ENCODE data around the gene ZNF428. TPM values are rescaled to one million over a fixed set of nuclear protein-coding genes. Genes with fewer than 3 reads are reported as not detected.
"Not testable (repeated sequence)": the region's sequence is repeated elsewhere in the genome, so short reads cannot be mapped to it uniquely, and the experiment has no call there.

ZNF428 gene
- total RNA-seq, 2 experiments from 2014 or later = 9.0 to 10.1 TPM

DNA sequence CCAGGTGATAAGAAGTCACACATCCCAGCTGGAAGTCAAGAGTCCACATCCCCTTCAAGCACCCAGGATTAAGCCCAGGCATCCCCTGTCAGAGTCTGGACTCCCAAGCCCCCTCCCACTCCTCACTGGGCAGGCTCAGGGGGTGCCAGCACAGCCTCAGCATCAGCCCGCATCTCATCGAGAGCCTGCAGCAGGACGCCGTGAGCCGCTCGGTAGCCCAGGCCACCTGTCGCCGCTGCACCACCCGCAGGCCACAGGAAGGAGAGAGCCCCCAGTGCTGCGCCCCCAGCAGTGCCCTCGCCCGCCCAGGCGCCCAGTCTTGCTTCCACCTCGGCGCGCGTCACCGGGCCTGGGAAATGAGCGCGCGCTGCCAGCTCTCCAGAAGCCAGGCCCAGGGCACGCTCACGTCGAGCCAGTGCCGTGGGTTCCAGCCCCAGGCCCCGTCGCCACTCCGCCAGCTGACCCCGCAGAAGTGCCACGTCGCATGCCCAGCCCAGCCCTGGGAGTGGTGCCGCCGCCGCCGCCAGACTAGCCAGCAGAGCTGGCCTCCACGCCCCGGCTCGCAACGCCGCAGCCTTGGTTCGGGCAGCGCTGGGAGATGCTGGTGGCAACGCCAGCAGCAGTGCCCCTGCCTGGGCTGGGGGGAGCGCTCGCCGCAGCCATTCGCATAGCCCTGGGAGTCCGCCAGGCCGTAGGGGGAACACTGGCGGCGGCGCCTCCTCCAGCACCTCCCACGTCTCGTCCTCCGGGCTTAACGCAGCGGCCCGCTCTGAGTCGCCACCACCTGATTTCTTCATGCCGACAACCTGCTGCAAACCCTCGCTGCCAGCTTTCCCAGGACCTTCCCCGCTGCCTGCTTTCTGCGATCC is 27.3 kb downstream of the ZNF428 start:
- peaks cover 14% of the 10 kb centered on the region for H3K4me1 Mint-ChIP-seq
- peaks cover 26% of the 10 kb centered on the region for H3K36me3 Mint-ChIP-seq (ENCODE audit: low read depth)
- H3K27ac Mint-ChIP-seq = no peak overlapping the region
- DNase-seq (no peak), ATAC-seq (no peak)
- ChIA-PET POLR2A (no interaction called here), CTCF (interaction anchor here (0.7 to 1.2 kb wide), 2 partner anchors 60 to 1409 kb away, joined by 3 read pairs; no protein-coding TSS in a partner anchor)
- intact Hi-C loops (cut with DNase I, micrococcal nuclease) = no loop called here
- H3K4me3 Mint-ChIP-seq = no peak overlapping the region
- H3K9me3 Mint-ChIP-seq (ENCODE audit: low read depth) = no peaks in the 10 kb centered on the region
- no peaks in the 10 kb centered on the region for H3K27me3 Mint-ChIP-seq

DNA sequence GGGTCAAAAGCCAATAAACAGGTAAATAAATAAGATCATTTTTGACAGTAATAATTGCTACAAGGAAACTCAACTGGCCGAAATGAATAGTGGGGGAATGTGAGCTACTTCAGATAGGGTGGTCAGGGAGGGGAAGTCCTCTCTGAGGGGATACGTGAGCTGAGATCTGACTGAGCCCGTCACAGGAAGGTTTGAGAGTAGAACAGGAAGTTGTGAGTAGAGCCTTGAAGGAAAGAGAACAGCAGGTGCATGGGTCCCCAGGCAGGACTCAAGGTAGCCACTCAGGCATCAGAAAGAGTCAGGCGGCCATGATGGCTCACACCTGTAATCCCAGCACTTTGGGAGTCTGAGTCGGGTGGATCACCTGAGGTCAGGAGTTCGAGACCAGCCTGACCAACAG is 29.8 kb downstream of the ZNF428 start:
- intact Hi-C loops (cut with DNase I, micrococcal nuclease) = no loop called here
- Mint-ChIP-seq H3K4me1 (peaks cover 11% of the 10 kb centered on the region), H3K36me3 (ENCODE audit: low read depth) (peaks cover 28% of the 10 kb centered on the region), H3K27ac (peak overlapping the region; percentile 14), H3K4me3 (no peak overlapping the region), H3K27me3 (no peaks in the 10 kb centered on the region), H3K9me3 (ENCODE audit: low read depth) (no peaks in the 10 kb centered on the region)
- CTCF ChIA-PET = interaction anchor here (0.9 to 1.1 kb wide), 2 partner anchors 69 to 142 kb away, joined by 3 to 4 read pairs; no protein-coding TSS in a partner anchor
- ATAC-seq = no peak
- DNase-seq = no peak
- POLR2A ChIA-PET = interaction anchor here (0.6 to 1.2 kb wide), 2 partner anchors 12 to 82 kb away, joined by 3 read pairs; no protein-coding TSS in a partner anchor

DNA sequence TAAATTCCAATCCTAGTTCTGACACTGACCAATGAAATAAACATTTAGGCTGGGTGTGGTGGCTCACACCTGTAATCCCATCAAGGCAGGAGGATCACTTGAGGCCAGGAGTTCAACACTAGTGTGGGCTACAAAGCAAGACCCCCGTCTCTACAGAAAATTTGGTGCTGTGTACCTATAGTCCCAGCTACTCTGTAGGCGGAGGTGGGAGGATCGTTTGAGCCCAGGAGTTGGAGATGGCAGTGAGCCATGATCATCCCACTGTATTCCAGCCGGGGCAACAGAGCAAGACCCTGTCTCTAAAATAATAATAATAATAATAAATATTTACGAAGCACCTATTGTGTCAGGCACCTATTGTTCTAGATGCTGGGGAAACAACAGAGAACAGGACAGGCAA is 30.2 kb downstream of the ZNF428 start:
- intact Hi-C loops (cut with DNase I, micrococcal nuclease) = no loop called here
- ATAC-seq = no peak
- Mint-ChIP-seq H3K27me3 (no peaks in the 10 kb centered on the region), H3K4me1 (peaks cover 12% of the 10 kb centered on the region), H3K9me3 (ENCODE audit: low read depth) (no peaks in the 10 kb centered on the region), H3K36me3 (ENCODE audit: low read depth) (peaks cover 28% of the 10 kb centered on the region), H3K4me3 (no peak overlapping the region), H3K27ac (no peak overlapping the region)
- ChIA-PET POLR2A (interaction anchor here (0.6 kb wide), 1 partner anchor 82 kb away, joined by 3 read pairs; no protein-coding TSS in a partner anchor), CTCF (interaction anchor here (0.8 to 1.1 kb wide), 5 partner anchors 9 to 142 kb away, joined by 3 to 5 read pairs (median 4); partner anchors contain the start of gene ZNF575)
- no peak for DNase-seq

DNA sequence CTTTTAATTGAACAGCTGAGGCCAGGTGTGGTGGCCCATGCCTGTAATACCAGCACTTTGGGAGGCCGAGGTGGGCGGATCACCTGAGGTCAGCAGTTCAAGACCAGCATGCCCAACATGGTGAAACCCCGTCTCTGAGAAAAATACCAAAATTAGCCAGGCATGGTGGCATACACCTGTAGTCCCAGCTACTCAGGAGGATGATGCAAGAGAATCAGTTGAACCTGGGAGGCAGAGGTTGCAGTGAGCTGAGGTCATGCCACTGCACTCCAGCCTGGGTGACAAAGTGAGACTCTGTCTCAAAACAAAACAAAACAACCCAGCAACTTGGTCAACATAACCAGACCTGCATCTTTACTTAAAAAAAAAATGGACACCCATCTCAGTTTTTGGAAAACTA is 32.4 kb downstream of the ZNF428 start:
- DNase-seq; H3K4me1 Mint-ChIP-seq; ATAC-seq; POLR2A ChIA-PET; H3K27ac Mint-ChIP-seq; H3K4me3 Mint-ChIP-seq; intact Hi-C loops (cut with DNase I, micrococcal nuclease); H3K9me3 Mint-ChIP-seq (ENCODE audit: low read depth); H3K27me3 Mint-ChIP-seq: not testable (repeated sequence)
- peaks cover 14% of the 10 kb centered on the region for H3K36me3 Mint-ChIP-seq (ENCODE audit: low read depth)
- CTCF ChIA-PET = interaction anchor here (1.0 kb wide), 1 partner anchor 32 kb away, joined by 4 read pairs; no protein-coding TSS in a partner anchor

DNA sequence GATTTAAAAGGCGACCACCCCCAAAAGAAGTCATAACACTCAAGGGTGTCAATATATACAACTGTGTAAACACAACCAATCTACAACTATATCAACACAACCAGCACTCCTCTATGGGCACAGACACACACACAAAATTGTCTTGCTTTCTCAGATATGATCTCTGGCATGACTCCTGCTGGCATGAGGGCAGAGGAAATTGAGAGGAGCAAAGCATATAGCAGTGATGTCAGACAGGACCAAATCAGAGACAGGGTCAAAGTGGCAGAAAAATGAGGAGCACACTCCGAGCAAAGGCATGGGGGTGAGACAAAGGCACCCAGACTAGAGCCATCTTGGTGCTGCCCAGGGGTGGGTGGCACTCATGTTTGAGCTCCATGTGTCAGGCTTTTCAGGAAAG is 33.1 kb downstream of the ZNF428 start:
- no peak overlapping the region for H3K27ac Mint-ChIP-seq
- no peak for ATAC-seq
- no peak overlapping the region for H3K4me3 Mint-ChIP-seq
- H3K36me3 Mint-ChIP-seq (ENCODE audit: low read depth) = peaks cover 13% of the 10 kb centered on the region
- intact Hi-C loops (cut with DNase I, micrococcal nuclease) = no loop called here
- CTCF ChIA-PET = interaction anchor here (1.0 kb wide), 1 partner anchor 32 kb away, joined by 4 read pairs; no protein-coding TSS in a partner anchor
- DNase-seq = no peak
- no peaks in the 10 kb centered on the region for H3K9me3 Mint-ChIP-seq (ENCODE audit: low read depth)
- H3K4me1 Mint-ChIP-seq = peaks cover 6% of the 10 kb centered on the region
- no peaks in the 10 kb centered on the region for H3K27me3 Mint-ChIP-seq
- POLR2A ChIA-PET = no interaction called here

DNA sequence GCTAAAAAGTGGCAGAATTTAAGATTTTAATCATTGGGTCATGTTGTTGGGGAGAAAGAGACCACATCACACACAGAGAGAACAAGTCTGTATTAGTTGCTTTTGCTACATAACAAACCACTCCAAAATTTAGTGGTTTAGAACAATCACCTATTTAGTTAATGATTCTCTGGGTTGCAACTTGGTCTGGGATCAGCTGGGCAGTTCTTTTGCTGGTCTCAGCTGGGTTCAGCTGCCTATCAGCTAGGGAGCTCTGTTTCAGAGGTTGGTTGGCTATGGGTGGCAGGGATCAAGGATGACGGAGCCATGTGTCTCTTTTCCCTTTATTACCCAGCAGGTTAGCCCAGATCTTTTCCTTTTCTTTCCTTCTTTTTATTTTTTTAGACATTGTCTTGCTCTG is 34.9 kb downstream of the ZNF428 start:
- ChIA-PET CTCF (interaction anchor here (0.6 to 2.5 kb wide), 5 partner anchors 10 to 138 kb away, joined by 3 to 12 read pairs (median 4); no protein-coding TSS in a partner anchor), POLR2A (no interaction called here)
- H3K4me3 Mint-ChIP-seq = no peak overlapping the region
- H3K4me1 Mint-ChIP-seq = peaks cover 11% of the 10 kb centered on the region
- DNase-seq = no peak
- ATAC-seq = no peak
- intact Hi-C loops (cut with DNase I, micrococcal nuclease) = no loop called here
- no peak overlapping the region for H3K27ac Mint-ChIP-seq
- H3K36me3 Mint-ChIP-seq (ENCODE audit: low read depth) = peaks cover 5% of the 10 kb centered on the region
- no peaks in the 10 kb centered on the region for H3K27me3 Mint-ChIP-seq
- H3K9me3 Mint-ChIP-seq (ENCODE audit: low read depth) = no peaks in the 10 kb centered on the region

DNA sequence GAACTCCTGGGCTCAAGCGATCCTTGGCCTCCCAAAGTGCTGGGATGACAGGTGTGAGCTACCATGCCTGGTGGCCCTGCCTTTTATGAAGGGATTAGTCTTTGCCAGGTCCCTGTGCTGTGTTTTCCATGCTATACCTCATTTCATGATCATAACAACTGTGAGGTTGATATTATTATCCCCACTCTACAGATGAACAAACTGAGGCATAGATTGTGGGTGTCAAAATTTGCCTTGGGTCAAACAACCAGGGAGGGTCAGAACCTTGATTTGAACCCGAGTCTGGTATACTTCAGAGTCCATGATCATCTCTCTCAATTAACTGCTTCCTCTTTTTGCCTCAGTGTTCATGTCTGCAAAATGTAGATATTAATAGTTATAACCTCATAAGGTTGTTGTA is 36.9 kb downstream of the ZNF428 start:
- H3K27ac Mint-ChIP-seq = no peak overlapping the region
- ATAC-seq = no peak
- intact Hi-C loops (cut with DNase I, micrococcal nuclease) = no loop called here
- POLR2A ChIA-PET = no interaction called here
- DNase-seq = no peak
- peaks cover 2% of the 10 kb centered on the region for H3K36me3 Mint-ChIP-seq (ENCODE audit: low read depth)
- CTCF ChIA-PET = interaction anchor here (1.4 to 3.1 kb wide), 2 partner anchors 12 to 14 kb away, joined by 4 to 11 read pairs; partner anchors contain the start of genes IRGQ and ZNF576
- H3K4me3 Mint-ChIP-seq = no peak overlapping the region
- no peaks in the 10 kb centered on the region for H3K27me3 Mint-ChIP-seq
- H3K9me3 Mint-ChIP-seq (ENCODE audit: low read depth) = no peaks in the 10 kb centered on the region
- H3K4me1 Mint-ChIP-seq = peaks cover 15% of the 10 kb centered on the region

DNA sequence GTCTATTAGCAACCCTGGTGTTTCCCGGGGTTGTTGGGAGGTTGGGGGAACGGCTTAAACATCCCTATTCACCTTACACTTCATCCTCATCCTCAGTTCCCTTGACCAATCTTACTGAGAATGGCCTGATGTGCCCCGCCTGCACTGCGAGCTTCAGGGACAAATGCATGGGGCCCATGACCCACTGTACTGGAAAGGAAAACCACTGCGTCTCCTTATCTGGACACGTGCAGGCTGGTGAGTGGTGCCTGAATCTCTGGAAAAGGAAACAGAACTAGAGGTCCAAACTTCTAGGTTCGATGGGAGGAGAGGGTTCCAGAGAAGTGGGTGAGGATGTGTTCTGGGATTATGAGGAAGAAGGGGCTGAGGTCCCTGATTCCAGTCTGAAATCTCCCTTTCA is 38.0 kb downstream of the ZNF428 start:
- ChIA-PET CTCF (interaction anchor here (0.9 to 3.1 kb wide), 2 partner anchors 13 to 27 kb away, joined by 5 to 11 read pairs; no protein-coding TSS in a partner anchor), POLR2A (no interaction called here)
- ATAC-seq = no peak
- Mint-ChIP-seq H3K27me3 (no peaks in the 10 kb centered on the region), H3K27ac (no peak overlapping the region), H3K4me3 (no peak overlapping the region), H3K4me1 (peaks cover 15% of the 10 kb centered on the region), H3K36me3 (ENCODE audit: low read depth) (peaks cover 2% of the 10 kb centered on the region), H3K9me3 (ENCODE audit: low read depth) (no peaks in the 10 kb centered on the region)
- intact Hi-C loops (cut with DNase I, micrococcal nuclease) = no loop called here
- no peak for DNase-seq

DNA sequence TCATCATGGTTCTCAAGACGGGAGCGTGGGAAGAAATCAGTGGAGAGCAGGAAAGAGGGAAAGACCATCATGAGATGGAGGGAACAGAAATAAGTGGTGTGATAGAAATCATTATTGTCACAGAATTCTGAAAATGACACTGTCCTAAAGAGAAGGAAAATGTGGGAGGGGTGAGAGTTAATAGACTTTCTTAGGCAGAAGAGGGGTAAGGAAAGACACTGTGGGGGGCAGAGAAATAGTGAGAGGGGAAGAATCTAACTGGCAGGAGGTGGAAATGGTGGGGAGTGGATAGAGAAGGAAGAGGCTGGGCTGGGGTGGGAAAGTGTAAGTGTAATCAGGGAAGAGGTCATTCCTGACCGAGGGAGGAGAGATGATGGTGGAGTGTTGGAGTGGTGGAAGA is 40.6 kb downstream of the ZNF428 start:
- Mint-ChIP-seq H3K4me3 (peak overlapping the region; percentile 0), H3K9me3 (ENCODE audit: low read depth) (no peaks in the 10 kb centered on the region), H3K36me3 (ENCODE audit: low read depth) (no peaks in the 10 kb centered on the region), H3K27ac (no peak overlapping the region), H3K4me1 (peaks cover 28% of the 10 kb centered on the region), H3K27me3 (no peaks in the 10 kb centered on the region)
- CTCF ChIA-PET = interaction anchor here (1.7 kb wide), 1 partner anchor 16 kb away, joined by 6 read pairs; no protein-coding TSS in a partner anchor
- no peak for ATAC-seq
- intact Hi-C loops (cut with DNase I, micrococcal nuclease) = no loop called here
- no peak for DNase-seq
- POLR2A ChIA-PET = no interaction called here

DNA sequence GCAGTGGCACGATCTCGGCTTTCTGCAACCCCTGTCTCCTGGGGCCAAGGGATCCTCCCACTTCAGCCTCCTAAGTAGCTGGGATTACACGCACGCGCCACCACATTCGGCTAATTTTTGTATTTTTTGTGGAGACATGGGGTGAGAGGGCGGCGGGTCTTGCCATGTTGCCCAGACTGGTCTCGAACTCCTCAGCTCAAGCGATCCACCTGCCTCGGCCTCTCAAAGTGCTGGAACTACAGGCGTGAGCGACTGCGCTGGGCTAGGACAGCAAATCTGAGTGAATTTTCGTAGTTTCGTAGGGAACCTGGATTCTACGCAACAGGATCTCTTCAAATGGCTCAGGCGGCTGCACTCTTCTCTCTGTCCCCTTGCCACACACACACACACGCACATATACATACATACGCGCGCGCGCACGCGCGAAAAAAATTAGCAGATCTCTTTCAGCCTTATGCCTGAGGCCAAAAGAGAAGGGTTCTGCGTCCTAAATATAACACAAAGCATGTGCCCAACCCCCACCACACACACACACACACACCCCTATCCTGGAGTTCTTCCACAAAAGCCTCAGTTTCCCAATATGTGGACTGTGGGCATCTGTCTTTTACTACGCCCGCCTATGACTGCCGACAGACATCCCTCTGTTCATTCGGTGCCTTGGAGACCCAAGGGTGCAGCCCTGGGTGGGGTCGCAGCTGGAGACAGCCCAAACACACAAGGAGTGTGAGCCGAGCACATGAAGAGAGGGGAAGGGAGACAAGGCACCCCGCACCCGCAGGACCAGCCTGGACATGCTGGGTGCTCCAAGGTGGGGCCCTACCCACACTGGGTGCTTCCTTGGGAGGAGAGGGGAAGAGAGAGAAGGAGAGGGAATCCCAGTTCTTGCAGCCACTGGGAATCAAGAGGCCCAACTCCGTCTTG is 43.2 kb downstream of the ZNF428 start:
- ChIA-PET CTCF (interaction anchor here (0.7 to 3.5 kb wide), 3 partner anchors 19 to 129 kb away, joined by 3 to 27 read pairs (median 9); partner anchors contain the start of genes IRGQ and ZNF576), POLR2A (interaction anchor here (1.8 kb wide), 1 partner anchor 20 kb away, joined by 9 read pairs; the partner anchor contains the start of genes IRGQ and ZNF576)
- H3K4me3 Mint-ChIP-seq = peak overlapping the region; percentile 87
- H3K4me1 Mint-ChIP-seq = peaks cover 35% of the 10 kb centered on the region
- DNase-seq = no peak
- peak overlapping the region; percentile 48 for H3K27ac Mint-ChIP-seq
- no peaks in the 10 kb centered on the region for H3K27me3 Mint-ChIP-seq
- no peaks in the 10 kb centered on the region for H3K9me3 Mint-ChIP-seq (ENCODE audit: low read depth)
- intact Hi-C loops (cut with DNase I, micrococcal nuclease) = loop anchor here (1.0 to 2.0 kb wide), 9 partner anchors 14 to 178 kb away; partner anchors contain the start of genes IRGQ (in 2 of the 2), ZNF428 (in 2 of the 2), ZNF576 (in 2 of the 2) and PHLDB3 (in 1 of the 2)
- ATAC-seq = peak; percentile 2
- H3K36me3 Mint-ChIP-seq (ENCODE audit: low read depth) = peaks cover under 1% of the 10 kb centered on the region
